H1 (cell line): ENCODE results near the gene NTNG2. TPM values are rescaled to one million over a fixed set of nuclear protein-coding genes. Genes with fewer than 3 reads are reported as not detected.
A peak's percentile ranks its signal among the peaks of the same experiment; 100 is the strongest.

Experiments used
- CTCF ChIA-PET: fragments of 300-600 bp; sonication (Branson Sonifier 250); formaldehyde crosslinking; loops from one replicate; lab custom pipeline; 2021; ENCODE audit not compliant: partially characterized antibody; lab: Charles Lee
- POLR2A ChIA-PET: fragments of 300-600 bp; sonication (Branson Sonifier 250); formaldehyde crosslinking; loops from one replicate; lab custom pipeline; 2021; ENCODE audit warnings: inconsistent platforms; ENCODE audit not compliant: partially characterized antibody; lab: Charles Lee
- DNase-seq, 2 experiments: peaks; one replicate each; pipeline versions ENCODE4 v3.0.0 to v3.0.0-alpha.2; 2010 to 2022; ENCODE audit warnings: low spot score in 2 of 2, low read depth in 1 of 2, mixed read lengths in 1 of 2
- FAIRE-seq: peaks from 2 replicates; lab custom pipeline; 2011; peaks lifted over from hg19 to GRCh38; lab: Jason Lieb, UNC
- H2AFZ ChIP-seq: 2 replicates; pipeline ENCODE4 v1.8.1; 2012; ENCODE audit warnings: low read length, inconsistent platforms
- H2AK5ac ChIP-seq: 2 replicates; pipeline ENCODE4 v1.6.1; 2013; ENCODE audit warnings: low read depth, low read length
- H2BK120ac ChIP-seq: replicated peaks from 2 replicates; pipeline ENCODE3; 2013; ENCODE audit warnings: low read depth, low read length, inconsistent platforms
- H2BK12ac ChIP-seq: 2 replicates; pipeline ENCODE4 v1.6.1; 2013; ENCODE audit warnings: low read depth, low read length
- H2BK15ac ChIP-seq: 2 replicates; pipeline ENCODE4 v1.6.1; 2013; ENCODE audit warnings: low read length
- H2BK20ac ChIP-seq: 2 replicates; pipeline ENCODE4 v1.6.1; 2013; ENCODE audit warnings: low read length
- H2BK5ac ChIP-seq: 2 replicates; pipeline ENCODE4 v1.6.1; 2013; ENCODE audit warnings: low read depth, low read length
- H3K14ac ChIP-seq: 2 replicates; pipeline ENCODE4 v1.6.1; 2013; ENCODE audit warnings: inconsistent platforms; ENCODE audit not compliant: insufficient read length
- H3K18ac ChIP-seq: 2 replicates; pipeline ENCODE4 v1.6.1; 2013; ENCODE audit warnings: low read length; ENCODE audit errors: extremely low read depth
- H3K23ac ChIP-seq: 2 replicates; pipeline ENCODE4 v1.6.1; 2013; ENCODE audit warnings: inconsistent platforms; ENCODE audit not compliant: insufficient read length
- H3K23me2 ChIP-seq: 2 replicates; pipeline ENCODE4 v1.6.1; 2013; ENCODE audit warnings: low read depth, low read length
- H3K27ac ChIP-seq: 2 replicates; pipeline ENCODE4 v1.6.1; 2011; ENCODE audit warnings: low read depth, low read length, inconsistent platforms
- H3K27me3 ChIP-seq, 4 experiments: replicated peaks in 1 of 4; 1 replicate in 1 of 4; 2 replicates in 3 of 4; pipeline versions ENCODE4 v1.6.1 to v1.8.1; 2011 to 2013; ENCODE audit warnings: low read length in 3 of 4, mild to moderate bottlenecking in 3 of 4, inconsistent platforms in 2 of 4, mixed read lengths in 2 of 4, moderate library complexity in 1 of 4; ENCODE audit not compliant: control insufficient read depth in 3 of 4, insufficient read depth in 3 of 4; ENCODE audit errors: extremely low read depth in 1 of 4
- H3K36me3 ChIP-seq, 4 experiments: 2 replicates each; pipeline versions ENCODE4 v1.6.1 to v1.8.1; 2011 to 2013; ENCODE audit warnings: mild to moderate bottlenecking in 4 of 4, low read length in 3 of 4, moderate library complexity in 2 of 4, control low read depth in 1 of 4, inconsistent platforms in 1 of 4; ENCODE audit not compliant: insufficient read depth in 4 of 4, control insufficient read depth in 2 of 4
- H3K4ac ChIP-seq: replicated peaks from 2 replicates; pipeline ENCODE3; 2013; ENCODE audit warnings: low read length, low read depth, mixed read lengths, inconsistent platforms; ENCODE audit not compliant: insufficient read length
- H3K4me1 ChIP-seq, 4 experiments: replicated peaks in 1 of 4; 1 replicate in 1 of 4; 2 replicates in 3 of 4; pipeline versions ENCODE4 v1.6.1 to v1.8.1; 2011 to 2013; ENCODE audit warnings: low read length in 3 of 4, inconsistent platforms in 2 of 4, mixed read lengths in 1 of 4; ENCODE audit not compliant: insufficient read depth in 4 of 4, control insufficient read depth in 3 of 4
- H3K4me2 ChIP-seq, 2 experiments: 2 replicates each; pipeline versions ENCODE4 v1.6.1 to v1.8.1; 2011 to 2013; ENCODE audit warnings: low read depth in 2 of 2, low read length in 2 of 2, control low read depth in 1 of 2, inconsistent platforms in 1 of 2, mild to moderate bottlenecking in 1 of 2; ENCODE audit not compliant: insufficient read depth in 1 of 2
- H3K4me3 ChIP-seq, 4 experiments: fragments of 200-600, 300-600 bp in 1 of 4; sonication (generic), shearing (Covaris generic), sonication (Bioruptor Twin) in 1 of 4; 2 replicates each; pipeline versions ENCODE4 v1.5.1 to v1.8.1; 2011 to 2016; ENCODE audit warnings: low read length in 4 of 4, low read depth in 3 of 4, control low read depth in 2 of 4, inconsistent platforms in 2 of 4, mild to moderate bottlenecking in 2 of 4, mixed read lengths in 1 of 4, moderate library complexity in 1 of 4; ENCODE audit not compliant: insufficient read depth in 2 of 4; ENCODE audit errors: extremely low read depth in 1 of 4
- H3K56ac ChIP-seq: replicated peaks from 2 replicates; pipeline ENCODE3; 2013; ENCODE audit warnings: low read depth, mild to moderate bottlenecking, mixed read lengths, low read length, inconsistent platforms; ENCODE audit not compliant: insufficient read length
- H3K79me1 ChIP-seq: 2 replicates; pipeline ENCODE4 v1.6.1; 2013; ENCODE audit warnings: low read depth, low read length, control low read depth
- H3K79me2 ChIP-seq, 2 experiments: 2 replicates each; pipeline versions ENCODE4 v1.6.1 to v1.8.1; 2012 to 2013; ENCODE audit warnings: low read length in 2 of 2, mild to moderate bottlenecking in 2 of 2, inconsistent platforms in 1 of 2; ENCODE audit not compliant: insufficient read depth in 2 of 2, control insufficient read depth in 1 of 2
- H3K9ac ChIP-seq, 4 experiments: replicated peaks in 1 of 4; 1 replicate in 1 of 4; 2 replicates in 3 of 4; pipeline versions ENCODE4 v1.6.1 to v1.8.1; 2011 to 2013; ENCODE audit warnings: low read depth in 3 of 4, low read length in 3 of 4, control low read depth in 2 of 4, mild to moderate bottlenecking in 2 of 4, moderate library complexity in 2 of 4, inconsistent platforms in 1 of 4; ENCODE audit errors: extremely low read depth in 1 of 4
- H3K9me3 ChIP-seq, 2 experiments: 2 replicates each; pipeline versions ENCODE4 v1.6.1 to v1.8.1; 2012 to 2013; ENCODE audit warnings: mild to moderate bottlenecking in 2 of 2, moderate library complexity in 2 of 2, control low read depth in 1 of 2, inconsistent platforms in 1 of 2, low read depth in 1 of 2, low read length in 1 of 2, mixed read lengths in 1 of 2; ENCODE audit not compliant: insufficient read depth in 2 of 2
- H4K20me1 ChIP-seq, 2 experiments: replicated peaks in 1 of 2; 2 replicates each; pipeline versions ENCODE3 to v1.8.1; 2011 to 2013; ENCODE audit warnings: inconsistent platforms in 2 of 2, low read length in 2 of 2, mild to moderate bottlenecking in 1 of 2; ENCODE audit not compliant: insufficient read depth in 2 of 2, control insufficient read depth in 1 of 2
- H4K5ac ChIP-seq: 2 replicates; pipeline ENCODE4 v1.6.1; 2013; ENCODE audit warnings: low read length, low read depth, mixed read lengths, inconsistent platforms; ENCODE audit not compliant: insufficient read length
- H4K8ac ChIP-seq: 2 replicates; pipeline ENCODE4 v1.8.0; 2013; ENCODE audit warnings: mild to moderate bottlenecking, moderate library complexity, low read length, inconsistent platforms; ENCODE audit not compliant: insufficient read depth; ENCODE audit errors: extremely low read depth
- H4K91ac ChIP-seq: replicated peaks from 2 replicates; pipeline ENCODE3; 2013; ENCODE audit warnings: low read length, mixed read lengths, inconsistent platforms; ENCODE audit not compliant: insufficient read length
- ATF3 ChIP-seq: IDR thresholded peaks from 2 replicates; pipeline ENCODE4 v1.6.1; 2011; ENCODE audit warnings: low read depth, mild to moderate bottlenecking, low read length; ENCODE audit not compliant: insufficient read depth
- CTBP2 ChIP-seq: IDR thresholded peaks from 2 replicates; pipeline ENCODE4 v1.7.0; 2011; ENCODE audit warnings: borderline replicate concordance, mild to moderate bottlenecking, moderate library complexity, mixed read lengths, low read length; ENCODE audit not compliant: insufficient read depth, insufficient read length
- EZH2 ChIP-seq: fragments of 200-600 bp; sonication (generic); IDR thresholded peaks from 2 replicates; pipeline ENCODE4 v1.7.1; 2012; ENCODE audit warnings: low read depth, mild to moderate bottlenecking, moderate library complexity, low read length, inconsistent platforms; ENCODE audit not compliant: severe bottlenecking
- KDM5A ChIP-seq: fragments of 200-600 bp; IDR thresholded peaks from 2 replicates; pipeline ENCODE4 v1.7.1; 2012; ENCODE audit warnings: mild to moderate bottlenecking, low read length, inconsistent platforms, mixed read lengths
- RBBP5 ChIP-seq: IDR thresholded peaks from 2 replicates; pipeline ENCODE4 v1.7.1; 2012; ENCODE audit warnings: low read depth, mild to moderate bottlenecking, inconsistent platforms, low read length, moderate library complexity, borderline replicate concordance
- SUZ12 ChIP-seq: fragments of 200-600 bp; sonication (generic); IDR thresholded peaks from 2 replicates; pipeline ENCODE4 v1.6.1; 2012; ENCODE audit warnings: mild to moderate bottlenecking, inconsistent platforms, low read length, moderate library complexity, mixed read lengths
- ZNF274 ChIP-seq: IDR thresholded peaks from 2 replicates; pipeline ENCODE4 v1.7.0; 2012; ENCODE audit warnings: low read length, borderline replicate concordance; ENCODE audit errors: extremely low read depth
- WGBS, 2 experiments: shearing (Covaris generic) in 1 of 2; methylation state at CpG; one replicate each; pipeline versions ENCODE4 v1.1.6 to v1.1.7; 2013 to 2015; ENCODE audit warnings: low lambda C conversion rate in 2 of 2, mixed read lengths in 2 of 2, inconsistent platforms in 1 of 2, low coverage in 1 of 2, missing lambda C conversion rate in 1 of 2; ENCODE audit not compliant: insufficient replicate concordance in 2 of 2, insufficient coverage in 1 of 2, insufficient read length in 1 of 2; ENCODE audit errors: extremely low coverage in 1 of 2, missing lambda C conversion rate in 1 of 2; 5-methylcytosine and 5-hydroxymethylcytosine counted together
- polyA plus RNA-seq, 7 experiments: library from polyadenylated mRNA; depleted of rRNA in 3 of 7; stranded (reverse) in 5 of 7; unstranded in 2 of 7; fragments of >200 nt in 5 of 7; fragments of 200-250 nt in 2 of 7; gene quantifications; 1 replicate in 5 of 7; 2 replicates in 1 of 7; 4 replicates in 1 of 7; pipeline versions ENCODE4 v1.2.1 to v1.2.3, GENCODE V29; 2011 to 2013; ENCODE audit warnings: missing spikeins in 2 of 7, mixed read lengths in 2 of 7
- total RNA-seq: library from RNA; stranded (reverse); fragmentation: NEBNext Ultra II Directional; extraction: Animal tissue kit (Norgen Biotek cat#: 25700); gene quantifications from 2 replicates; pipeline ENCODE4 v1.2.1, GENCODE V29; 2021

Gene NTNG2
- total and polyA plus RNA-seq, 2 of the 8 experiments (the other 6 are each of a cell fraction or from before 2014, with no cell fraction given) = 1.4 to 1.5 TPM

- no peak for DNase-seq
- POLR2A ChIA-PET = interaction anchor here (0.9 to 1.7 kb wide), 5 partner anchors 8 to 78 kb away, joined by 3 to 7 read pairs (median 4); no protein-coding TSS in a partner anchor
Measured at GRCh38 chr9:132163457-132163875, 1.6 kb downstream of the NTNG2 start.

More at GRCh38 chr9:132163457-132163875, 1.6 kb downstream of the NTNG2 start:
- Histone ChIP-seq H2BK15ac (no peak overlapping the region), H4K8ac (no peak overlapping the region), H3K4me2 (peak overlapping the region; percentile 92 to 93), H3K4ac (no peak overlapping the region), H3K36me3 (no peaks in the 10 kb centered on the region; a peak in 1 of 8 replicates), H3K14ac (no peak overlapping the region), H3K4me1 (peaks cover 2 to 10% (median 6%) of the 10 kb centered on the region in 4 experiments; a peak in 6 of 7 replicates), H3K18ac (no peak overlapping the region), H3K56ac (no peak overlapping the region), H3K79me1 (no peaks in the 10 kb centered on the region), H2BK20ac (no peak overlapping the region), H3K79me2 (no peaks in the 10 kb centered on the region), H4K91ac (no peak overlapping the region), H4K20me1 (peaks cover 0 to 5% of the 10 kb centered on the region in 2 experiments), H3K27ac (no peak overlapping the region), H3K4me3 (peak overlapping the region; percentile 57 to 81 (median 64)), H2AFZ (no peak overlapping the region), H2BK5ac (no peak overlapping the region), H2BK120ac (no peak overlapping the region), H3K23ac (no peak overlapping the region), H3K23me2 (peaks cover 15% of the 10 kb centered on the region; the same call in 1 of the 2 replicates), H3K9ac (no peak overlapping the region), H2AK5ac (no peak overlapping the region), H3K9me3 (no peaks in the 10 kb centered on the region), H2BK12ac (no peak overlapping the region), H4K5ac (no peak overlapping the region), H3K27me3 (peaks cover 17 to 68% (median 57%) of the 10 kb centered on the region in 4 experiments)
- FAIRE-seq = no peak
- 2% methylated on average over 18 of the region's 29 CpGs; no CpG with 5 or more reads in 1 of the 2 experiments for WGBS, 2 experiments
- TF ChIP-seq EZH2 = peak; percentile 81
- TF ChIP-seq RBBP5 = no peak
- no peak for TF ChIP-seq ATF3
- no peak for TF ChIP-seq CTBP2
- TF ChIP-seq SUZ12 = peak; percentile 56; the same call in 1 of the 2 replicates
- TF ChIP-seq KDM5A = no peak
- TF ChIP-seq ZNF274 = no peak
- CTCF ChIA-PET = interaction anchor here (0.6 to 12.1 kb wide), 7 partner anchors 19 to 927 kb away, joined by 3 to 370 read pairs (median 4); no protein-coding TSS in a partner anchor
